Panc1 (cell line): Measurements from ENCODE around the gene ZNF506. TPM values are rescaled to one million over a fixed set of nuclear protein-coding genes. Genes with fewer than 3 reads are reported as not detected.

Source experiments
- ATAC-seq: fragments of 200-7000 bp; cut with Tn5 transposase; 2 replicates; pipeline ENCODE4 v1.9.1; 2020; ENCODE audit warnings: mild to moderate bottlenecking, moderate library complexity
- BruUV-seq: library from RNA; stranded (reverse); fragments of 400-500 nt; replicated peaks from 2 replicates; lab custom pipeline; 2021; lab: Mats Ljungman, UMichigan
- CTCF ChIA-PET: fragments of 300-600 bp; sonication (Branson Sonifier 250); formaldehyde crosslinking; loops from one replicate; lab custom pipeline; 2022; ENCODE audit warnings: antibody characterized with exemption; lab: Charles Lee
- POLR2A ChIA-PET: fragments of 300-600 bp; sonication (Branson Sonifier 250); formaldehyde crosslinking; loops from one replicate; lab custom pipeline; 2022; ENCODE audit warnings: antibody characterized with exemption; lab: Charles Lee
- DNase-seq: peaks from one replicate; pipeline ENCODE4 v3.0.0-alpha.2; 2010; ENCODE audit warnings: low read depth, low spot score
- H3K27ac ChIP-seq: 2 replicates; pipeline ENCODE4 v1.5.1; 2011; ENCODE audit warnings: mild to moderate bottlenecking, low read length, inconsistent platforms
- H3K27me3 ChIP-seq: fragments of 200-500 bp; sonication (Bioruptor generic); 2 replicates; pipeline ENCODE4 v1.6.0; 2014; ENCODE audit warnings: low read length, inconsistent platforms; ENCODE audit not compliant: control insufficient read depth, insufficient read depth
- H3K36me3 ChIP-seq: fragments of 200-500 bp; sonication (Bioruptor generic); 2 replicates; pipeline ENCODE4 v1.5.1; 2014; ENCODE audit warnings: inconsistent platforms, mild to moderate bottlenecking, low read length, moderate library complexity; ENCODE audit not compliant: control insufficient read depth, insufficient read depth
- H3K4me1 ChIP-seq: 2 replicates; pipeline ENCODE4 v1.5.1; 2011; ENCODE audit warnings: inconsistent platforms, mild to moderate bottlenecking, low read length, moderate library complexity; ENCODE audit not compliant: control insufficient read depth, insufficient read depth
- H3K4me3 ChIP-seq, 2 experiments: 2 replicates each; pipeline ENCODE4 v1.5.1; 2011 to 2012; ENCODE audit warnings: low read depth in 2 of 2, low read length in 2 of 2, mild to moderate bottlenecking in 2 of 2, inconsistent platforms in 1 of 2, moderate library complexity in 1 of 2
- H3K9me3 ChIP-seq: fragments of 200-500 bp; sonication (Bioruptor generic); 2 replicates; pipeline ENCODE4 v1.5.1; 2014; ENCODE audit warnings: low read depth, mild to moderate bottlenecking, inconsistent platforms, low read length, moderate library complexity; ENCODE audit not compliant: control insufficient read depth, insufficient read depth
- CTCF ChIP-seq: fragments of 450-650 bp; IDR thresholded peaks from 2 replicates; pipeline ENCODE4 v1.5.1; 2017; ENCODE audit warnings: mild to moderate bottlenecking
- POLR2AphosphoS5 ChIP-seq: IDR thresholded peaks from 2 replicates; pipeline ENCODE4 v1.6.1; 2012; ENCODE audit warnings: mild to moderate bottlenecking, low read depth, low read length, moderate library complexity
- SIN3A ChIP-seq: IDR thresholded peaks from 2 replicates; pipeline ENCODE4 v1.6.1; 2012; ENCODE audit warnings: low read depth, mild to moderate bottlenecking, low read length, moderate library complexity, borderline replicate concordance; ENCODE audit not compliant: insufficient read depth
- TCF7L2 ChIP-seq: IDR thresholded peaks from 2 replicates; pipeline ENCODE4 v1.6.1; 2011; ENCODE audit warnings: mild to moderate bottlenecking, low read depth, low read length, inconsistent platforms
- in situ Hi-C: cut with HindIII; loops from 2 replicates; pipeline ENCODE4 v1.10.0; 2016; ENCODE audit warnings: low sequenced_read_pairs, low pct_unique_long_range_greater_than_20kb
- intact Hi-C: fragments of 100-400 bp; cut with micrococcal nuclease; formaldehyde crosslinking; loops from one replicate; pipeline ENCODE4 v1.10.0; 2022; ENCODE audit not compliant: unreplicated experiment
- total RNA-seq: library from RNA; stranded (reverse); gene quantifications from one replicate; pipeline ENCODE4 v1.2.1, GENCODE V29; 2021; ENCODE audit not compliant: unreplicated experiment
- TF ChIP-seq, protein P1 (sequence below), 2 experiments: IDR thresholded peaks; 2 replicates each; pipeline ENCODE4 v1.6.1; 2011 to 2012; ENCODE audit warnings: low read depth in 2 of 2, control low read depth in 1 of 2, low read length in 1 of 2, mild to moderate bottlenecking in 1 of 2, moderate library complexity in 1 of 2; ENCODE audit not compliant: insufficient read depth in 1 of 2

ZNF506 gene
- total RNA-seq, 1 experiment from 2014 or later: 11.4 TPM

DNA sequence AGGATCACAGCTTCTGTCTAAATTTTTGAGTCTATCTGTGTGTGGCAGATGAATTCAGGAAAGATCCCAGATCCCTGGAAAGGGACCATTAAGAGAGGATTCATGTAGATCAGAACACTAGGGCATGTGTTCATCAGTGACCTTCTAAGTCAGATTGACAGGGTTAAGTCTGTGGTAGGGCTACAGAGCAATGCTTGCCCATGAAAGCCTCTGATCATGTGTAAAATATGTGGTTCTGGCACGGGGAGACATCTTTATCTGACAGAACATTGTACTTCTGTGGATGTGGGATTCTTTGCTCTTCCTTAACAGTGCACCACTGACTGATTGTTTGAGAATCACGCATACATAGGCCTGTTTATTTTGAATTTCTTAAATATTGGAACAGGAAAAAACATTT lies 42.9 kb downstream of the ZNF506 start:
- DNase-seq: no peak
- Histone ChIP-seq H3K4me1 (peaks cover 11% of the 10 kb centered on the region), H3K27ac (no peak overlapping the region), H3K9me3 (peaks cover 4% of the 10 kb centered on the region; the same call in 1 of the 2 replicates), H3K36me3 (no peaks in the 10 kb centered on the region; the same call in 1 of the 2 replicates), H3K27me3 (no peaks in the 10 kb centered on the region), H3K4me3 (no peak overlapping the region)
- TF ChIP-seq POLR2AphosphoS5: no peak
- intact Hi-C loops (no loop called here), in situ Hi-C loops (no loop called here)
- CTCF ChIA-PET: no interaction called here
- POLR2A ChIA-PET: no interaction called here
- no TSS peak for BruUV-seq
- no peak for ATAC-seq

DNA sequence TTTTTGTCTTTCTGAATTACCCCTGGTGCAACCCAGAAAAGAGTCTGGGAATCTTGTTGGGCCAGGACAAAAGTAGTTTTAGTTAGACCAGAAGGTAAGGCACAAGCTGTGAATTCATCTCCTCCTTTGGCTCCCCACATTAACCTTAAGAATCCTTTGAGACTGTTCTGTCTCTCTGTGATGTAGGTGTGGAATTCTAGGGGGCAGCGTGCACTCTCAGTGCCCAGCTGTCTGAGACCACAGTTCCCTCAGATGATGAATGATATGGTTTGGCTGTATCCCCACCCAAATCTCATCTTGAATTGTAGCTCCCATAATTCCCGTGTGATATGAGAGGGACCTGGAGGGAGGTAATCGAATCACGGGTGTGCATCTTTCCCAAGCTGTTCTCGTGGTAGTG lies 43.9 kb downstream of the ZNF506 start:
- Histone ChIP-seq H3K4me1 (peaks cover 11% of the 10 kb centered on the region), H3K9me3 (peaks cover 4% of the 10 kb centered on the region; the same call in 1 of the 2 replicates), H3K27ac (peak overlapping the region; percentile 84), H3K27me3 (no peaks in the 10 kb centered on the region), H3K4me3 (peak overlapping the region; percentile 79 to 89), H3K36me3 (no peaks in the 10 kb centered on the region; the same call in 1 of the 2 replicates)
- intact Hi-C loops: no loop called here
- in situ Hi-C loops: no loop called here
- TF ChIP-seq TCF7L2 (no peak), CTCF (peak; percentile 19; the same call in 1 of the 2 replicates)
- ChIA-PET CTCF (interaction anchor here (0.5 kb wide), 1 partner anchor 394 kb away, joined by 5 read pairs; no protein-coding TSS in a partner anchor), POLR2A (no interaction called here)
- DNase-seq (no peak), ATAC-seq (no peak)
- no TSS peak for BruUV-seq

- in situ Hi-C loops (no loop called here), intact Hi-C loops (no loop called here)
- POLR2A ChIA-PET: no interaction called here
- Histone ChIP-seq H3K27ac (peak overlapping the region; percentile 84), H3K4me1 (peaks cover 11% of the 10 kb centered on the region), H3K4me3 (peak overlapping the region; percentile 79 to 89), H3K9me3 (peaks cover 4% of the 10 kb centered on the region; the same call in 1 of the 2 replicates), H3K27me3 (no peaks in the 10 kb centered on the region), H3K36me3 (no peaks in the 10 kb centered on the region; the same call in 1 of the 2 replicates)
- TF ChIP-seq TCF7L2 (0 out of 2 replicates have a peak, but pooled peaks have one; percentile 43), POLR2AphosphoS5 (peak; percentile 57), SIN3A (no peak)
- TF ChIP-seq, protein P1, sequence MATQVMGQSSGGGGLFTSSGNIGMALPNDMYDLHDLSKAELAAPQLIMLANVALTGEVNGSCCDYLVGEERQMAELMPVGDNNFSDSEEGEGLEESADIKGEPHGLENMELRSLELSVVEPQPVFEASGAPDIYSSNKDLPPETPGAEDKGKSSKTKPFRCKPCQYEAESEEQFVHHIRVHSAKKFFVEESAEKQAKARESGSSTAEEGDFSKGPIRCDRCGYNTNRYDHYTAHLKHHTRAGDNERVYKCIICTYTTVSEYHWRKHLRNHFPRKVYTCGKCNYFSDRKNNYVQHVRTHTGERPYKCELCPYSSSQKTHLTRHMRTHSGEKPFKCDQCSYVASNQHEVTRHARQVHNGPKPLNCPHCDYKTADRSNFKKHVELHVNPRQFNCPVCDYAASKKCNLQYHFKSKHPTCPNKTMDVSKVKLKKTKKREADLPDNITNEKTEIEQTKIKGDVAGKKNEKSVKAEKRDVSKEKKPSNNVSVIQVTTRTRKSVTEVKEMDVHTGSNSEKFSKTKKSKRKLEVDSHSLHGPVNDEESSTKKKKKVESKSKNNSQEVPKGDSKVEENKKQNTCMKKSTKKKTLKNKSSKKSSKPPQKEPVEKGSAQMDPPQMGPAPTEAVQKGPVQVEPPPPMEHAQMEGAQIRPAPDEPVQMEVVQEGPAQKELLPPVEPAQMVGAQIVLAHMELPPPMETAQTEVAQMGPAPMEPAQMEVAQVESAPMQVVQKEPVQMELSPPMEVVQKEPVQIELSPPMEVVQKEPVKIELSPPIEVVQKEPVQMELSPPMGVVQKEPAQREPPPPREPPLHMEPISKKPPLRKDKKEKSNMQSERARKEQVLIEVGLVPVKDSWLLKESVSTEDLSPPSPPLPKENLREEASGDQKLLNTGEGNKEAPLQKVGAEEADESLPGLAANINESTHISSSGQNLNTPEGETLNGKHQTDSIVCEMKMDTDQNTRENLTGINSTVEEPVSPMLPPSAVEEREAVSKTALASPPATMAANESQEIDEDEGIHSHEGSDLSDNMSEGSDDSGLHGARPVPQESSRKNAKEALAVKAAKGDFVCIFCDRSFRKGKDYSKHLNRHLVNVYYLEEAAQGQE (IDR thresholded peaks at IDR 0.05; ENCODE audit: insufficient read depth in 1 of 2, low read depth in 2 of 2, low read length in 1 of 2): no peak
- CTCF ChIA-PET: no interaction called here
- ATAC-seq (peak; percentile 100), DNase-seq (peak; percentile 90)
- BruUV-seq: no TSS peak
These were observed 45.1 kb downstream of the ZNF506 start for GRCh38 chr19:19776206-19777008.
